Erythroblast (primary cell): Measurements from ENCODE around the gene EFHC1.

Source experiments
- DNase-seq, 2 experiments: peaks; one replicate each; lab custom pipeline; 2025; lab: John Stamatoyannopoulos, UW
- GATA1 ChIP-seq: IDR thresholded peaks from 2 replicates; pipeline ENCODE4 v1.6.1; 2011; ENCODE audit warnings: low read depth, mild to moderate bottlenecking, control low read depth, low read length, moderate library complexity
- POLR2A ChIP-seq: IDR thresholded peaks from 2 replicates; pipeline ENCODE4 v1.6.1; 2011; ENCODE audit warnings: mild to moderate bottlenecking, low read length

The EFHC1 gene

DNA sequence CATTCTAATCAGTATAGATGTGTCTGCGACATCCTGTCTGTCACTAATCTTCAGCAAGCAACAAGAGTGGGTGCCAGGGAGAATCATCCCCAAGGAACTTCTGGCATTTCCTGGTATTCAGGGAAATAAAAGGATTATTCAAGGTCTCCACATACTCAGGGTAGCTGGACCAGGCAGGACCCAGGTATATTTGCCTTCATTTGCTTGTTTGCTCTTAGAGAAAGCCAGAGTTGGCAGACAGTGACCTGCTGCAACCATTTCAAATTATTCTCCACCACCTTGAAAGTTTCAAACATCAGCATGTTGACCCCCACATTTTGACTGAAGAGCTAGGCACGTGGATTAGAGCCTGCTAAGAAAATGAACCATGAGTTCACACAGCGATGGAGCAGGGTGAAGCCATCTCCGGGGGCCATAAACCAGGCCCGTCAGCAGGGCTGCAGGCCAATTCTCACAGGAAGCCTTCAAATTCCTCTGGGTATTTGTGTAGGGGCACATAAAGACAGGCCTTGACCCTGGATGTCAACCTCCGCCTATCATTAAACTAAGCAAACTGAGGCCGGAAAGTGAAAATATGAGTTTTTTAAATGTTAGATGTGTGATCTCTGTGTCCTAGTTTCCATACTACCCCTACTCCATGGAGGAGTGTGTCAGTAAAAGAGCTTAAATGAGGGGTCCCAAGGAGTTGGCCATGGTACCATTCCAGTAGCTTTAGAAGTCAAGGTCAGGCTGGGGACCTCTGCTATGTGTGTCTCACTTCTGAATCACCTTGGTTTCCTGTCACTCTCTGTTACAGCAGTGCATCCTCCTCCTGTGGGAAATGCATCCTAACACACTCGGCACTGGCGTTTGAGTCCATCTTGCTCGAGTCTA lies 123.8 kb downstream of the EFHC1 start:
- TF ChIP-seq POLR2A (no peak), GATA1 (no peak)
- DNase-seq, result no peak

DNA sequence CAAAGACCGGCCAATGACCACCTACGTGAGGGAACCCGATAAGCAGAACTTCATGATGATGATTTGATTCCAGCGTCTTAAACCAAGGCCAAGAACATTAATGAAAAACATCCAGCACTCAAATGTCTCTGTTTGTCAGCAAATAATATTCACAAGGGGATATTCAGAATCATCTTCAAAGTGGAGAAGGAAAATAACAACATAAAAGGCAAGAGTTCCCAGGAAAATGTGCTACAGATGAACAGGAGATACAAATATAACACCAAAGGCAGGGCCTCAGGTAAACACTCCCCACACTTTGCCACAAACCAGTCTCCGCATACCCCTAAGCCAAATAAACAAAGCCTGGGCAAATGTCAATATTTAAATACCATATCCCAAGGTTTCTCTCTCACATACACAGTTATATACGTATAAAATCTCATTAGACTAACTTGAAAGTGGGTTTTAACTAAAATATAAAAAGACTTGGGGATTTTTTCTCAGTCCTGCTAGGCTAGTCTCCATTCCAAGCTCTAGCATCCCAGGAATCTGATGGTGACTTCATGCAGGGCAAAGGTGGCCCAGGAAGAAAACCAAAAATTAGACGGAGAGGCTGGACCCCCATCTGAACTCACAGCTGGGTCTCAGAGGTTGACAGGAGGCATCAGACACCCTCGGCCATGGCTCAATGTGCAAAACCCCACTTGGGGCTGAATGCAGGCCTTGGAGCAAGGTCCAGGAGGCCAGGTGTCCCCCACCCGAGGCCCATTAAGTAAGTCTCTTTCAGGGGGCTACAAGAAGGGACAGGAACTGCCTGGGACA lies 124.7 kb downstream of the EFHC1 start:
- TF ChIP-seq POLR2A (no peak), GATA1 (no peak)
- DNase-seq, result no peak

DNA sequence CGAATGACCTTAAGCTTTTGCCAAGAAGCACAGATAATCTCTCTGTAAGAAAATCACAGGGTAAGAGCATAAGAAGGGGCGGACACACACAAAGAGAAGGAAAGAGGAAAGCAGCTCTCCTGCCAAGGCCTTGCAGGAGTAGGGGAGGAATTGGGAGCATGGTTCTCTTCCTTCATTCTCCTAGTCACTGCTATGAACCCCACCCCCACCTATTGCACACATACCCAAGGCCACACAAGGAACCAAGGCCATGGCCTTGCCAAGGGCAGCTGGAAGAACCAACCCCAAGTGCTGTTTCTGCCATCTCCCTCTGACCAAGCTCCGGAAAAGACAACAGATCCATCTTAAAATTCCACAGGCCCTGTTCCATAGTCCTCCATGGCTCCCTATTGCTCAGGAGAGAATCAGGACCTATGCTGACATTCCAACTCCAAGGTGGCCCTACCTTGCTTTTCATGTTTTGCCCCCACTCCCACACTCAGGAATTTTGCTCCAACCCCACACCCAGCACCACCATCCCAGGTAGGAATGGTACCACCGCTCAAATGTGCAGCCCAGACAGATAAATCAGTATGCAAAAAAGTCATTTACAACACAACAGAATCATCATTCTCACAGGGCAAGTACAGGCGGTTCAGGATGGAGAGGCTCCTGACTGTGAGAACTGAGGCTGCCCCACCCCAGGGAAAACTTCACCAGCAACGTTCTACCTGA lies 125.4 kb downstream of the EFHC1 start:
- DNase-seq, result no peak
- TF ChIP-seq GATA1 (no peak), POLR2A (no peak)

DNA sequence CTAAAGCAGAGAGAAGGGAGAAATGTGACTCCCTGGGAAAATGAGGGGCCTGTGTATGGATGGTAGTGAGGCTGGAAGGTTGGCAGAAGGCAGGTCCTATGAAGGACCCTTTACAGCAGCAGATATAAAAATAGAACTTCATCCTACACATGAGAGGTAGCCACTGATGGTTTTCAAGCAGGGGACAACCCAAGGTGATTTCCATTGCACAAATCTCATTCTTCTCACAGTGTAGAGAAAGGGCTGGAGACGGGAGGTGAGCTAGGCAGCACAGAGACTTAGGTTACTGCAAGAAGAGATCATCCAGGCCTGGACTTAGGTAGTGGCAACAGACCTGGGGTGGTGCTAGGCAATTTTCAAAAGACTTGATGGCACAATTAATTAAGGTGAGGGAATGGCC lies 126.0 kb downstream of the EFHC1 start:
- TF ChIP-seq GATA1, result no peak
- TF ChIP-seq POLR2A, result no peak
- DNase-seq, result no peak

DNA sequence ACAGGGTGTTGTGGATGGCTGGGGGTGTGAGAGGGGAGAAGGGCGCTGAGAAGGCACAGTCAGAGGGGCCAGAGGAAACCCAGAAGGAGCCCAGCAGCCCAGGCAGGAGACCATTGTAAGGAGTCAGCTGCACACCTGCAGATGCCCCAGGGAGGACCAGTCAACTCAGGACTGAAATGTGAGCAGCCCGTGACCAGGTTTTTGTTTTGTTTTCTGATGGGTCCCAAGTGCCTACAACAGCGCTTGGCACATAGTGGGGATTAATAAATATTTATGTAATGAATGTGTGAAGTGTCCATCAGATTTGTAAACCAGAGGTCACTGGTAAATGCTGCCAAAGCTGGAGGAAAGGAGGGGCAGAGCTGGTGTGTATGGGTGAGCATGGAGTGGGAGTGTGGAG lies 126.5 kb downstream of the EFHC1 start:
- DNase-seq, result no peak
- TF ChIP-seq GATA1 (no peak), POLR2A (no peak)

DNA sequence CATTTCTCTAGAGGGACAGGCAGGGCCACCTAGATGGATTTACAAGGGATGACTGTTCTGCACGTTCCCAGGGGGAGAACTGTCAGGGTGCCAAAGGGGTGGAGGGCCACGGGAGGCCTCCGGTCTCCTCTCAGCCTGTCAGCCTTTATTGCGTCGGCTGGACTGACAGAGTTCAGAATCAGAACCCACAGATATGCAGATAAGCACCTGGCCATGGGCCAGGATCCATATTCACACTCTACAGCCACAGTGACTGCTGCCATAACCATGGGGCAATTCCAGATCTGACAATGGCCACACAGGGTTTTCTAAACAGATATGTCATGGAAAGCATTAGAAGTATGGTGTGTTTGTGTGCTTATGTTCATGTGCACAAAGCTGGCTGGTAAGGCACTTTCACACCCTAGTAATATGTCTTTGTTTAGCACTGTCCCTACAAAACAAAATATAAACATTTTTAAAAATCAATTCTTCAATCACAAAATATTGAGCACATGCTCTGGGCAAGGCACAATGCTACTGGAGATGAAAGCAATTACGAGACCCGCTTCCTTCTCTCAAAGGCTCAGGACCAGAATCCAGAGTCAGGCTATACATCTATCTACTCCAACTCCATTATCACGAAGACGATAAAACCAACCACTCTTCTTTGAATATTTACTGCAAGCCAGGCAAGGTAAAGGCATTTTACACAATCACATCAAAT lies 127.7 kb downstream of the EFHC1 start:
- DNase-seq, result no peak
- TF ChIP-seq POLR2A, result no peak
- no peak for TF ChIP-seq GATA1

DNA sequence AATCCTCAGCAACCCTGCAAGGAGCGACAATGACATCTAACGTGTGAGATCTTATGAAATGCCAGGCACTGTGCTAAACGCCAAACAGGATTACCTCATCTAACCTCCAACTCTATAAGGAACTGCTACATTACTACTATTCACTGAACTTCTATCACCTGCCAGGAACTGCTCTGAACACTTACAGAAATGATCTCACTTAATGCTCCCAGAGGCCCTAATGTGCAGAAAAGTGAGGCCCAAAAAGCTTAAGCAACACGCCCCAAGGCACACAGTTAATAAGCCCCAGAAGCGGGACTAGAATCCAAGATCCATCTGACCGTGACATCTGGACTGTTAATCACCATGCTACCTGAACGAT lies 128.2 kb downstream of the EFHC1 start:
- no peak for DNase-seq
- no peak for TF ChIP-seq GATA1
- no peak for TF ChIP-seq POLR2A

DNA sequence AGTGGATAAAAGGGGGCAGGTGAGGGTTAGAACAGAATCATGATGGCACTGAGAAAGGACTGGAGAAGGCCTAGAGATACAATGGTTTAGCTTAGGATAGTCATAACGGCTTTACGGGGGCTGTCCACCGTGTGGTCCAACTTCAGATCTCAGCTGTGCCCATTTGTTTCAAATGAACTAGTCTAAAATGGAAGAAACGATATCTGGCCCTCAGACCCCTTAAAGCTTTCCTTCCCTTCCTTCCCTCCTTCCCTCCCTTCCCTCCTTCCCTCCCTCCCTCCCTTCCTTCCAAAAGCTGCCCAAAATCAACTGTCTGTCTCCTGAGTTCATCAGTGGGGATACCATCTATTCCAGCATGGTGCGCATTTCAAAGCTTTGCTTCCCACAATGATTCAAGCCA lies 128.9 kb downstream of the EFHC1 start:
- no peak for DNase-seq
- no peak for TF ChIP-seq POLR2A
- no peak for TF ChIP-seq GATA1

DNA sequence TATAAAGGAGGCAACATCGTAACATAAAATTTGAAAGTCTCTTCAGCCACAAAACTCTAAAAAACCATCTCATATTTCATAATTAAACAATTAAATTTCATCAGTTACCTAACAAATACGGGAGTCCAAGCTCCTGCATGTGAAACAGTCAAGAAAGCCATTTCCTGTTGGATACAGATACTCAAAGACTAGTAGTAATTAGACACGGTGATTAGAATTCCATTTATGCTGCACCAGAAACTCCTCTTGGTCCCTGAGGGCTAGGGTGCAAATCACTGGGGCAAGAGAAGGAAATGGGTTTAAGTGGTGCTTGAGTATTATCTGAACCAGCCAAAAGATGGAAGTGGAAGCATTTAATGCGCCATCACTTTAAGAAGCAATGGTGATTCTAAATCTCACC lies 129.3 kb downstream of the EFHC1 start:
- TF ChIP-seq POLR2A (no peak), GATA1 (no peak)
- DNase-seq, result no peak

DNA sequence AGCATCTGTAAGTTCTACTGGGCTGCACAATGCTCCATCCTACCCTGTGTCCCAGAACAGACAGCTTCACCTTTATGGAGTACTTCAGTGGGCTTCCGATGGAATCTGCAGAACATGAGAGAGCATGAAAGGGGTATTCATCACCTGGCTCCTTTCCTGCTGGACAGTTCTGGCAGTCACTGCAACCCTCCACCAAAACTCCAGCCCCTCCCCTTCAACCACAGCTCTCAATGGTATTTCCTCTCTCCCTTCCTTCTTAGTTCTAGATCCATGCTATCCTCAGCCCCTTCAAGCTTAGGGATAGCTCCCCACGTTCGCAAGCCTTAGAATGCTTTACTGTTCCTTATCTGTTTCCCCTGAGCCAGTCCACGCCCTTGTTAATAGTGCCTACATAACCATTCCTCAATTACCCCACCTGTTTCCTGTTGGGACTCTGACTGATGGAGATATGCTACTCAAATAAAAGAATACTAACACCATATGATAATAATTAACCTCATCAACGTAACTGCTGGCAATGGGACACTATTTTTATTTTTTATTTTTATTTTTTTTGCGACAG lies 130.0 kb downstream of the EFHC1 start:
- no peak for DNase-seq

DNA sequence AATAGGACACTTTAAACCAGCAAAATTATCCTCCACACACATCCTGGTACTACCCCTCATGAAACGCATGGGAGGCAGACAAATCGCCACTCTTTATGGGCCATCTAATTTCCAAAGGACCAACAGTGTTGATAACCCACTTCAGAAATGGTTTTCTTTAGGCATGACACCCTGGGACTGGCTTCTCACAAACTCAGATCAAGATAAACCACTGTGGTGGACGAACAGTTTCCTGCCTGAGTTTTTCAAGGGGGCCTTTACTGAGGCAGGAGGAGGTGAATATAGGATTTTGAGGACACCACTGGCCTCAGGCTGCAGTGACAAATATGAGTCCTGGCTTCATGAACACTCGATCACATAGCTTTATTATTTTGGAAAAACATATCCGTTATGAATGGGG lies 130.7 kb downstream of the EFHC1 start:
- peak in 1 of 2 experiments; percentile 7 for DNase-seq
- TF ChIP-seq GATA1, result no peak
- no peak for TF ChIP-seq POLR2A

More for the DNA sequence above, 130.0 kb downstream of the EFHC1 start:
- TF ChIP-seq GATA1 (no peak), POLR2A (no peak)

DNA sequence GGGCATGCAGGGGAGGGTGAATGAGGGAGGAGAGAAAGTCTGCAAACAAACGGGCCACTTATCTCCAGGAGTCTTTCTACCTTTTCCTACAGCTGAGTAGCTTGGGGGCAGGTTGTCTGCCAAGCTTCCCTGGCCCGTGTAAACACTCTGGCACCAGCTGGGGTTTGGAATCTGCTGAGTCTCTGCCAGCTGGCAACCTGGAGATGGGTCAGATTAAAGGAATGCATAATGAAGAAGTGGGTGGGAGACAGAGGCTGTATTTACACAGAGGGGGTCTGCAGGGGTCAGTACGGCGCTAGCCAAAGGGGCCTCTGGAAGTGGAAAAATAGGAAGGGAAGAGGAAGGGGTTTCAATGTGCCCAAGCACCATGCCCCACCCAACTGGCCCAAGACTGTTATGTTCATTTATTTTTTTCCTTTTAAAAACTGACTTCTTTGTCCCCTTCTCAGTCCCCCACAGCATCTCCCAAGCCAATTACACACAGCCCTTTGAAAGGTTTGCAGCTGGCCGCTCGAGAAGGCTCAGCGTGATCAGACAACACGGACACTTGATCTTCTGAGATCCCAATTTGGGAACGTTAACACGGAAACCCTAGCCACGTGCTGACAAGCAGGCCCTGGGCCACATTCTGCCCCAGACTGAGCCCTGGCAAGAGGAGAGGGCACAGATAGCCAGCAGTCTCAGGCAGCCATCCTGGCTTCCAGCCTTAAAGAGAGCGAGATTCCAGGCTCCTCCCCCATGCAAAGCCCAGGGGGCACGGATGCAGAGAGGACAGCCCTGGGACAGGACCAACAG lies 131.5 kb downstream of the EFHC1 start:
- no peak for TF ChIP-seq GATA1
- no peak for TF ChIP-seq POLR2A
- DNase-seq, result no peak

DNA sequence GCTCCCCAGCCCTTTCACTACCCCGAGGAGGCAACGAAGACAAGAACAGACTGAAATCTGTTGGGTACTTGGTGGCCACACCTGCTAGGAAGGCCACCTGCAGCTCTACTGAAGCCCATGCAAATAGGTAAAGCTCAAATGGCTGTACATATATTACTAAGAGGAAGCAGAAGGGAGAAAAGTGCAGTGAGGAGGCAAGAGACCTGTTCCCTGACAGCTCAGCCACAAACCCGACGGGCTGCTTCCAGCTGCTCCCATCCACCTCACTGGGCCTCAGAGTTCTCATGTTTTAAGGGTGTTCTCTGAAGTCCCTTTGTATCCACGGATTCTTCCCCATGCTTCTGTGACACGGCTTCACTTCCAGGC lies 132.1 kb downstream of the EFHC1 start:
- DNase-seq, result no peak
- no peak for TF ChIP-seq POLR2A
- TF ChIP-seq GATA1, result no peak
